GM21381 (cell line): Measurements from ENCODE around the gene KIAA1210.
A peak's percentile ranks its signal among the peaks of the same experiment; 100 is the strongest.

Experiments used
- ATAC-seq: cut with Tn5 transposase; IDR thresholded peaks from one replicate; pipeline ENCODE4 v1.9.1; 2021; ENCODE audit warnings: mild to moderate bottlenecking, moderate library complexity; ENCODE audit not compliant: unreplicated experiment

KIAA1210 gene

DNA sequence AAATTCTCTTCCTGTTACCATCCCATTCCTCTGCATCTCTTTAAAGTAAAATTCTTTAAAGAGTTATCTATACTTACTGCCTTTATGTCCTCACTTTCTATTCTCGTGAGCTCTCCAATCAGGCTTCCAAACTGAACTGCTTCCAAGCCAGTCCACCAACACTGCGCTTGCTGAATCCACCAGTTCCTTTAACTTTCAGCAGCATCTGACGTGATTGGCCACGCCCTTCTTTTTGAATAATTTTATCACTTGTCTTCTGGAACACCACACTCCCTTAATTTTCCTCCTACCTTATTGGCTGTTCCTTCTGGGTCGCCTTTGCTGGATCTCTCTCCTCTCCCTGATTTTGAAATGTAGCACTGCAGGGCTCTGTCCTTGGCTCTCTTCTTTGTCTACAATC, at the start of gene KIAA1210:
Gene KIAA1210 (minus strand): TSS at position 163 of the 400 bp plus-strand sequence. CDS start 4,170 bp downstream, outside the sequence.
- ATAC-seq: no peak

DNA sequence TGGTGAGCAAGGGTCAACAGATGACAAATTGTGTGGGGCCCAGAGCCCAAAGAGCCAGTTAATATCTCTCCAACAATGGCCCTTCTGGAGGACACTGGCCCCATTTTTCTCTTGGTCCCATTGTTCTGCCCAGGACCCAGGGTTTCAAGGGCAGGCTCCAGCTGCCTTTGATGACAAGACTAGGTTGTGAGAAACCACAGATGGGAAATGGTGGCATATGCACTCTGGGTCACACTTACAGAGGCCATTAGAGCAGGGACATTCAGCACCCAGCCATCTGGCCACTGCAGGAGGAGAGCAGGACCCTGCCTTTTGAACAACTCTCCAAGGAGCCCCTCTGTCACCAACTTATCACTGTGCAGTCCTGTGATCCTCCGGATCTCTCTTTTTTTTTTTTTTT, 49.7 kb upstream of the KIAA1210 start:
- ATAC-seq: no peak

- no peak for ATAC-seq
Measured at GRCh38 chrX:119174900-119175299, 47.3 kb upstream of the KIAA1210 start.

DNA sequence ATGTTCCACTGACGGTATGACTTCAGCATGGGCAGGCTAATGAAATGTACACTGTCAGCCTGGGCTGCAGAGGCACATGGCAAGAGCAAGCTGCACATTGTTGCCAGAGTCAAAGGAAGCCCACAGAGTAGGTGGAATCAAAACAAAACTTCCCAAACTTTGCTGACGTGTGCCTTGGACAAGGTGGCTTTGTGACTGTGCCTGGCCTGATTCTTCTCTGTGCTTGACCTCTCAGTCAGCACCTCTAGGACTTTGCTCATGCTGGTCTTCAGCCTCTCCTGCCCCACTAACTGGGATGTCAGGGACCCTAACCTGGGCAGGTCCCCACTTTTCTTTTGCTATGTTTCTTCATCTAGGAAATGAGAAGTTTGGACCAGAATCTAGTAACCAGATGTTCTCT, 40.5 kb upstream of the KIAA1210 start:
- no peak for ATAC-seq

- ATAC-seq: no peak
Measured at GRCh38 chrX:119158226-119158625, 30.6 kb upstream of the KIAA1210 start.

GRCh38 chrX:119156241-119156640, 28.6 kb upstream of the KIAA1210 start:
- no peak for ATAC-seq

GRCh38 chrX:119155416-119156035, 27.9 kb upstream of the KIAA1210 start:
- no peak for ATAC-seq

GRCh38 chrX:119151051-119151380, 23.4 kb upstream of the KIAA1210 start:
- ATAC-seq: no peak

DNA sequence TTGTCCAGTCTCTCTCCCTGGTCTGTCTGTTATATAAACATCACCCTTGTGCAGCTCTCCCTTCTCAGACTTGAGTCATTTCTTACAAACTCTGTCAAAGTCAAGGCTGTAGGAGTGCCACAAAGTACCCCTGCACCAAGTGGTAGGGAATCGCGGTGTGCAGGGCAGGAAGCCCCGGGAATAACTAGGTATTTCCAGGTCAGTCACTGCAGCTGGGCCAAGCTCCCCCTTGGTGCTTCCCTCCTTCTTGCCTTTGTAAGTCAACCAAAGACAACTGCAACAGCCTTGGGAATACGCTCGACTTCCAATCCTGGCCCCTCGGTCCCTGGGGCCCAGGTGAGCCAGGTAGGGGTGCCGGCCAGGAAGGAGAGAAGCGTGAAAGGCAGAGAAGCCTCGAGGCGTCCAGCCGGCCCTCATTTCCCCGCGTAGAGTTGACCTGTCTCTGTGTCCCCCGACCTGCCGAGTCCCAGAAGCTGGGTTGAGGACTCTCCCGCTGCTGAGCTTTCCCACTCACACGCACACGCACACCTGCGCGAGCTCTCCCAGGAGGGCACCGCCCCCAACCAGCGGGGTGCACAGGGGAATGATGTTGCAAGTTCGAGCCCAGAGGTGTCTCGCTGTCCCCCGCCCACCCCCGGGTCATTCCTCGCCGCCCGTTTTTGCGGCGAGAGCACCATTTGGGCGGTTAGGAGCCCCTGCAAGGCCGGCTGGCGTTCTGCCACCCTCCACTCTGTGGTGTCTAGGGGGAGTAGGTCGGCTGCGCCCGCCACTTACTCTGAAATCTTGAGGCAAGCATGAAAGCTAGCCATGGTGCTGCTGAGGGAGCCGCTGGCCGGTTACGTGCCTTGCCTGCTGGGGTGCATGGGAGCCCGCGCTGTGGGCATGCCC, 22.8 kb upstream of the KIAA1210 start:
- no peak for ATAC-seq

GRCh38 chrX:119147486-119147885, 19.9 kb upstream of the KIAA1210 start:
- no peak for ATAC-seq

DNA sequence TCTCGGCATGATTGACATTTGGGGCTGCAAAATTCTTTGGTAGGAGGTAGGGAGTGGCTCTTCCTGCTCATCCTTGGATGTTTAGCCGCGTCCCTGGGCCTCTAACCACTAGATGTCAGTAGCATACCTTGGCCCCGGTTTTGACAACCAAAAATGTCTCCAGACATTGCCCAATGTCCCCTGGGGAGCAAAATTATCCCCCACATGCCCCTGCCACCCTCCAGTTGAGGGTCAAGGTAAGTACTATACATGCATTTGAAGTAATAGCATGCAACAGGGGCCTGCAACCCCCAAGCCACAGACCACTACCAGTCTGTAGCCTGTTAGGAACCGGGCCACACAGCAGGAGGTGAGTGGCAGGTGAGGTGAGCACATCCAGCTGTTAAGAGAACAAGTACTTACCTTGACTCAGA, 17.6 kb upstream of the KIAA1210 start:
- ATAC-seq: no peak

GRCh38 chrX:119134466-119134865, 6.9 kb upstream of the KIAA1210 start:
- no peak for ATAC-seq

DNA sequence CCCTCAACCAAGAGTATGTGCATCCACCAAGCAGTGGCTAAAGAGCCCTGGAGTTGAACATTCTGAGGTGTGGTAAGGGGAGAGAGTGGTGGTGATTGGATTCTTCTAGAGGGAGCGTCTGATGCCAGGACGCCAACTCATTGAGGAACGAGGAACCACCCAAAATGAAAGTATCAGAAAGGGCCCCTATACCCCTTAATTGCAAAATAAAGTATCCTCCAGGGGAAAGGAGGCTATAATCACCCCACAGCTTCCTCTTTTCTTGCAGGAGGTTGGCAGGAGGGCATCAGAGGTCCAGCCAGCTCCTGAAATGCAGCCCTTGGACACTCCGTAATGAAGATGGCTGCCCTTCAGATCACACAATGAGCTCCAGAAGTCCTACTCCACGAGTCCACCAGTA, 5.3 kb upstream of the KIAA1210 start:
- ATAC-seq: no peak

- ATAC-seq: no peak
Measured at GRCh38 chrX:119132316-119132715, 4.7 kb upstream of the KIAA1210 start.

- ATAC-seq: no peak
Measured at GRCh38 chrX:119130911-119131310, 3.3 kb upstream of the KIAA1210 start.

- ATAC-seq: no peak
Measured at GRCh38 chrX:119121341-119121740, 6.3 kb downstream of the KIAA1210 start.

DNA sequence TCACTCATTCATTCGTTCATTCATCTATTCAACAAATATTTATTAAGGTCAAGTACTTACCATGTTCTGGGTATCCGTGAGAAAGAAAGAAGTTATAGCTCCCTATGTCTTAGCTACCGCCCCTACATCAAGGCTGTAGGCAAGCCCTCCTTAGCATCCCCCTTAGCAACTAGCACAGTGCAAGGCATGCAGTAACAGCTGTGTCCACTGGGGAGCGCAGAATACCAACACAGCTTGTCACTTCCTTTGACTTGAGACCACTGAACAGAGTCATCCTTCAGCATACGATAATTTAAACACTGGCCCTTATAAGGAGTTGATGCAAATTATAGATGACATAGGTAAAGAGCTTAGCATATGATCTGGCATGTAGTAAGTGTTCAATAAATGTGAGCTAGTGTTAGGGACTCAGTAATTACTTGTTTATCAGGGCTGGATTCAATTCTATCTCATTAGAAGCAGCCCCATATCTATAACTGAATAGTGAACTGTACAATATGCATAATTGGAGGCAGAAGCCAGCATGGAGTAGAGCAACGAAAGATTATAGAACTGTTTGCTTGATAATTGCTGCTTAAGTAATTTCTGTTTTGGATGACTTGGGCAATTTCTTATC, 8.7 kb downstream of the KIAA1210 start:
- ATAC-seq: peak; percentile 66

GRCh38 chrX:119107206-119107605, 20.4 kb downstream of the KIAA1210 start:
- no peak for ATAC-seq

GRCh38 chrX:119105826-119106225, 21.8 kb downstream of the KIAA1210 start:
- ATAC-seq: no peak

GRCh38 chrX:119101168-119101567, 26.4 kb downstream of the KIAA1210 start:
- no peak for ATAC-seq

GRCh38 chrX:119095936-119096335, 31.7 kb downstream of the KIAA1210 start:
- no peak for ATAC-seq

DNA sequence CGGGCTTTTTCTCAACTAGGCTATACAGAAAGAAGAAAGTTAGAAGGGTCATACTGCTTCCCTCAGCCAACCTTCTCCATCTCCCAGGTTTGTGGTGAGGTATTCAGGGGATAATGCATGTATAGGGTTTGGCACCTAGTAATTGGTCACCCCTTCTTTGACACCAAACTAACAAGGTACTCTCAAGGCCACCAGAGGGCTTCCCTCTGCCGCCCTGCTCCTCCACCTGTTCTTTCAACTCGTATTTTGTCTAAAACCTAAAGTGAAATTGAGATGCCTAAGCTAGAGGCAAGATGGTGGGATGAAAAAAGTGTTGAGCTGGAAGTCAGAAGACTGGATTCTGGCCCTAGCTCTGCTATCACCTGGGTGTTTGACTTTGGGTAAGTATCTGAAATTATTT, 32.8 kb downstream of the KIAA1210 start:
- no peak for ATAC-seq
